Esophagus (tissue), 2 donors: Measurements from ENCODE around the gene KLRF2. TPM values are rescaled to one million over a fixed set of nuclear protein-coding genes. Genes with fewer than 3 reads are reported as not detected.

ENCODE experiments used
- H3K27ac ChIP-seq, 2 donors: one replicate each; pipeline ENCODE4 v1.5.1; 2013; ENCODE audit warnings: low read depth in 2 of 2, mild to moderate bottlenecking in 2 of 2, inconsistent platforms in 1 of 2, low read length in 1 of 2, moderate library complexity in 1 of 2
- H3K27me3 ChIP-seq, 2 donors: one replicate each; pipeline ENCODE4 v1.6.1; 2013; ENCODE audit warnings: low read length in 2 of 2, control low read depth in 1 of 2, mild to moderate bottlenecking in 1 of 2; ENCODE audit not compliant: insufficient read depth in 2 of 2, control insufficient read depth in 1 of 2
- H3K36me3 ChIP-seq, 2 donors: one replicate each; pipeline ENCODE4 v1.6.1; 2013; ENCODE audit warnings: low read length in 1 of 2; ENCODE audit not compliant: control insufficient read depth in 2 of 2, insufficient read depth in 2 of 2
- H3K4me1 ChIP-seq, 2 donors: one replicate each; pipeline ENCODE4 v1.6.1; 2013; ENCODE audit warnings: low read length in 1 of 2; ENCODE audit not compliant: control insufficient read depth in 2 of 2, insufficient read depth in 2 of 2
- H3K4me3 ChIP-seq, 2 donors: one replicate each; pipeline ENCODE4 v1.5.1; 2013; ENCODE audit warnings: low read length in 2 of 2, mild to moderate bottlenecking in 2 of 2, low read depth in 1 of 2, moderate library complexity in 1 of 2
- H3K9me3 ChIP-seq, 2 donors: one replicate each; pipeline ENCODE4 v1.6.1; 2013; ENCODE audit warnings: mild to moderate bottlenecking in 2 of 2, low read depth in 1 of 2, low read length in 1 of 2, moderate library complexity in 1 of 2; ENCODE audit not compliant: control insufficient read depth in 2 of 2, insufficient read depth in 1 of 2
- WGBS, 2 donors: extraction: QIAGEN DNeasy Blood & Tissue Kit; methylation state at CpG; one replicate each; pipeline ENCODE4 v1.1.7; 2013; 5-methylcytosine and 5-hydroxymethylcytosine counted together
- polyA plus RNA-seq, 2 donors: library from polyadenylated mRNA; stranded (reverse); fragments of 200-250 nt; gene quantifications; one replicate each; pipeline ENCODE4 v1.2.3, GENCODE V29; 2013
- donor health status: healthy with polysubstance abuse.
- donor health status: Bipolar disorder and iron deficiency.

KLRF2 gene
- polyA plus RNA-seq, 2 donors: not detected

DNA sequence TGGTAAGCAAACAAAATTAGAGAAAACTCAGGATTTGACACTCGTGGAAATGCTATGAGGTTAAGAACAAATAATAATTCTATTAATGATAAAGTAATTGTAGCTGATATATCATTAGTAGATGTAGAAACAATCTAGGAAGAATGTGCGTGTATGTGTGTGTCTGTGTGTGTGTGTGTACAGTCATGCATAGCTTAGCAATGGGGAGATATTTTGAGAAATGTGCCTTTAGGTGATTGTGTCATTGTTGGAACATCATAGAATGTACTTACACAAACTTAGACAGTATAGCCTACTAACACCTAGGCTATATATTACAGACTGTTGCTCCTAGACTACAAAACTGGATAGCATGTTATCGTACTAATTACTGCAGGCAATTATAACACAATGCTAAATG is 45.6 kb downstream of the KLRF2 start:
- H3K9me3 ChIP-seq: no peaks in the 10 kb centered on the region
- H3K27ac ChIP-seq: no peak overlapping the region
- H3K27me3 ChIP-seq: no peaks in the 10 kb centered on the region
- WGBS, 2 donors: 87 to 90% methylated on average over 3 of the region's 3 CpGs
- no peaks in the 10 kb centered on the region for H3K4me1 ChIP-seq
- H3K4me3 ChIP-seq: no peak overlapping the region
- no peaks in the 10 kb centered on the region for H3K36me3 ChIP-seq

DNA sequence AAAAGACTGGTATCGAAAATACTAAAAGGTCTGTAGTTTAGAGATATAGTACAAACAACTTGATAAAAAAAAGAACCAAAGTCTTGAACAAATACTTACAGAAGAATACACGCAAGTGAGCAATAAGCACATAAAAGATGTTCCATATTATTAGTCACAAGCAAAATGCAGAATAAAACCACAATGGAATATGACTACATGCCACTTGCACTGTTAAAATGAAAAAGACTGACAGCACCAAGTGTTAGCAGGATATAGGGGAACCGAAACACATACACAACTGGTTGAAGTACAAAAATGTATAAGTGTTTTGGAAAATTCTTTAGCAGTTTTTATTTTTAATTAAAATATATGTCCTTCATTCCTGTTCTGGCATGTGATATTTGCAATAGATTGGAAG is 47.3 kb downstream of the KLRF2 start:
- no peak overlapping the region for H3K4me3 ChIP-seq
- no peaks in the 10 kb centered on the region for H3K9me3 ChIP-seq
- H3K27ac ChIP-seq: no peak overlapping the region
- H3K27me3 ChIP-seq: no peaks in the 10 kb centered on the region
- H3K4me1 ChIP-seq: no peaks in the 10 kb centered on the region
- WGBS, 2 donors: 80 to 84% methylated on average over 3 of the region's 3 CpGs
- H3K36me3 ChIP-seq: no peaks in the 10 kb centered on the region

DNA sequence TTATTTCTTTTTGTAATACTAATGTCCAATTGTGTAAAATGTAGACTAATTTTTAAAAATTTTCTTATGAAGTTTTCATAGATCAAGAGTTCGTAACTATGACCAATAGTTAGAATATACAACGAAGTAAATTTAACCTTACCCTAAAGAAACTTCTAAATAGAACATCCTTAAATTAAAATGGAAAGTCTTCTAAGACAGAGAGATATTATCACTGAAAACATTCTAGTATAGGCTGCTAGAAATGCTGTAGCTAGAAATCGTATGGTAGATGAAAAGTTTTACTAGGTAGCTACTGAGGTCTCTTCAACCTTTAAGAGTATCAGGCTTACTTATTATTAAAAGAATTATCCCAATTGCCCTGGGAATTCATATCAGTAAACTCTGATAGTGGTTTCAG is 50.0 kb downstream of the KLRF2 start:
- WGBS, 2 donors: 76 to 90% methylated on average over 3 of the region's 3 CpGs
- no peak overlapping the region for H3K4me3 ChIP-seq
- no peaks in the 10 kb centered on the region for H3K27me3 ChIP-seq
- no peaks in the 10 kb centered on the region for H3K4me1 ChIP-seq
- no peaks in the 10 kb centered on the region for H3K36me3 ChIP-seq
- no peaks in the 10 kb centered on the region for H3K9me3 ChIP-seq
- H3K27ac ChIP-seq: no peak overlapping the region

DNA sequence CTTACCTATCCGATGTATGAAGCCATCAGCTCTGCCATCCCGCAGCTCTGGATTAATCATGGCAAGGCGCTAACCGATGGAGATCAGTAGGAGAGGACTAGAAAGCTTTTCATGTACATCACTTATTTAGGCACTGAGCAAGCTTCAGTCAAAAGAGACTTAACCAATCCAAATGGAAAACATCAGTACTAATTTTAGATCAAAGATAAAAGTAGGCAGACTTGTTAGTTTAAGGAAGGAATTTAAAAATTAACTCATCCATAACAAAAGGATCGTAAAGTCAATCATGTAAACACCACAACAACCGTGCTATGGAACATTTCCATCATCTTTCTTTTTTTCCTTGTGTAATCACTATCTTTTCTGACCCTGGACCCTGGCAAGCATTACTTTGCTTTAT is 51.0 kb downstream of the KLRF2 start, which contains the start of gene CLEC2A:
Gene CLEC2A, minus strand, starts transcription at position 101 of the 400 bp plus-strand sequence. Its CDS starts 41 bp downstream, at position 60.
- no peaks in the 10 kb centered on the region for H3K4me1 ChIP-seq
- no peaks in the 10 kb centered on the region for H3K36me3 ChIP-seq
- H3K27ac ChIP-seq: peak within 1 kb of the TSS in 1 of 2 donors; percentile 47
- no peaks in the 10 kb centered on the region for H3K27me3 ChIP-seq
- H3K9me3 ChIP-seq: no peaks in the 10 kb centered on the region
- WGBS, 2 donors: 73 to 78% methylated on average over 6 of the region's 6 CpGs
- H3K4me3 ChIP-seq: no peak within 1 kb of the TSS

DNA sequence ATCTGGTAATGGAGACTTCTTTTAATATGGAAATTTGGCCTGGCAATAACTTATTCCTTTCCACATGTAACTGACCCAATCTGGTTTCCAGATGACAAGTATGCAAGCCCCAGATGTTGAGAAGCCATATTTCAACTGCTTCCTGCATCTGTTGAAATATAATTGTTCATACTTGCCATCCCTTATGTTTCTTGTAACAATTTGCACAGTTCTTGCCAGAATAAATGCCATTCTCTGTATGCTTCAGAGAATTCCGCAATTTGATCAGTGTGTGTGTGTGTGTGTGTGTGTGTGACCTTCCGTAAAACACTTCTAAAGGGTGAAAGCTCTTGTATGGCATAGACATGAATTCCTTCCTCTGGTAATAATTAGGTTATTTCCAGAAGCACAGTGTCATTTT is 52.7 kb downstream of the KLRF2 start:
- H3K4me3 ChIP-seq: no peak overlapping the region
- no peaks in the 10 kb centered on the region for H3K9me3 ChIP-seq
- peaks cover 0 to 2% of the 10 kb centered on the region in 2 donors for H3K27me3 ChIP-seq
- H3K4me1 ChIP-seq: no peaks in the 10 kb centered on the region
- 82 to 86% methylated on average over 2 of the region's 2 CpGs for WGBS, 2 donors
- H3K36me3 ChIP-seq: no peaks in the 10 kb centered on the region
- H3K27ac ChIP-seq: no peak overlapping the region

DNA sequence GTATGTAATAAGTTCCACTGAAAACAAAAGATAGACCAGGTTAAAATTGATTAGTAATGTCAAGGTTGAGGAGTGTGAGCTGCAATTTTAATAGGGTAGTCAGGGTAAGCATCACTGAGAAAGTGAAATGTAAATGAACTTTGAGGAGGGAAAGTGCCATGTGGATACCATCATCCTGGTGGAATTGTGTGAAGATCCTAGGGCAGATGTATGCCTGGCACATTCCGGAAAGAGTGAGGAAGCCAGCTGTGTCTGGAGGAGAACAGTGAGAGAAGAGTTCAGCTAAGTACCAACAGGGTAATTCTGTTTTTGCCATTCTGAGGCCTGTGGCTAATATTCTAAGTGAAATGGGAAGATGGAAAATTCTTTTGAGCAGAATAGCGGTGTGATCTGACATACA is 53.7 kb downstream of the KLRF2 start:
- no peak overlapping the region for H3K4me3 ChIP-seq
- WGBS, 2 donors: 95 to 96% methylated on average over 2 of the region's 2 CpGs
- no peaks in the 10 kb centered on the region for H3K9me3 ChIP-seq
- H3K27ac ChIP-seq: no peak overlapping the region
- H3K4me1 ChIP-seq: no peaks in the 10 kb centered on the region
- H3K36me3 ChIP-seq: no peaks in the 10 kb centered on the region
- H3K27me3 ChIP-seq: peaks cover 0 to 2% of the 10 kb centered on the region in 2 donors

DNA sequence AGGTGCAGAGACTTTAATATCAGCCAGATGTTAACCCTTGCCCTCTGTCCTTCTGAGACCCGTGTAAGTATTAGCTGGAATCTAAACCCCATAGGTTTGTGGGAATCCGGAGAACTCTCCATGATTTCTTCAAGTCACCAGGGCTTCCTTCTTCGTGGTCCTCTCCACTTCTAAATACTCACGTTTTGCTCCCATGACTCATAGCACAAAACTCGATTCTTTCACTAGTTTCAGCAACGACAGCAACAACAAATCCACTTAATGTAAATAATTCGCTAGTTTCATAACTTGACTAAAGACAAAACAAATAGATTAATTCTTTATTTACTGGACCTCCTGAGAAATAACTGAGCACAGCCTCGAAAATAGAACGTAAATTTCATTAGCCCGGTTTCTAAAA is 55.3 kb downstream of the KLRF2 start:
- H3K9me3 ChIP-seq: no peaks in the 10 kb centered on the region
- 67 to 70% methylated on average over 10 of the region's 10 CpGs for WGBS, 2 donors
- H3K27ac ChIP-seq: no peak overlapping the region
- no peaks in the 10 kb centered on the region for H3K36me3 ChIP-seq
- no peak overlapping the region for H3K4me3 ChIP-seq
- H3K4me1 ChIP-seq: no peaks in the 10 kb centered on the region
- H3K27me3 ChIP-seq: peaks cover 0 to 2% of the 10 kb centered on the region in 2 donors

DNA sequence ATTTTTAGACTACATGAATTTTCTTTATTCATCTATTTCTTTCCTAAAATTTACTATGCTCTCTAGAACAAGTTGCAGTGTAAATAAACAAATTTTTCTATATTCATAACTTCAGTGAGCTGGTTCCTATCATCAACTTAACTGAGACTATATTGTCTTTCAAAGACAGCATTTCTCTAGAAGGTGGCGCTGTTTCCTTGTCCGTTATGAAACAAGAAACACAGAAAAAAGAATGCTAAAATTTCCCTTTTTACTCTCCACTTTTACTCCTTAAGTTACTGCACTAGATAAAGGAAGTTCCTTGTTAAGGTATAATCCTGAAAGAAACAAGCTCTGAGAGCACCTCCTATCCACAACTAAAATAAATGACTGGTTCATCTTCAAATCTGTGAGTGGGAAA is 59.1 kb downstream of the KLRF2 start:
- WGBS, 2 donors: 36 to 50% methylated on average over 2 of the region's 2 CpGs

DNA sequence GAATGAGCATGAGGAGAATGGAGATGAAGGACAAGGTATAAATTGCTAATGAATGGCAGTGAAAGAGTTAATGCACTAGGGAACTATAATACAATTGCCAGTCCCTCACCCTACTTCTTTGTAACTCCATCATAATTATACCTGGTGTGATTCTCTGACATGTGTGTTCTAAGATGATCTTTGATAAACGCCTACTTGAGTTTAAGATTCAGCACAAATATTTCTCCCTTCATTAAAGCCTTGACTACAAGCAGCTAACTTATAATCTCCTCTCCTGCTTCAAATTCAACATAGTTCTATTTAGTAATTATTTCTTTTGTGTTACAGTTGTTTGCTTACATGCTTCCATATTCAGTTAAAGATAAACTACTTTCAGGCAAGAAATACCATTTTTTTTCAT is 60.5 kb downstream of the KLRF2 start:
- no peaks in the 10 kb centered on the region for H3K4me1 ChIP-seq
- no peak overlapping the region for H3K4me3 ChIP-seq
- no peaks in the 10 kb centered on the region for H3K9me3 ChIP-seq
- no peaks in the 10 kb centered on the region for H3K36me3 ChIP-seq
- 67 to 78% methylated on average over 1 of the region's 1 CpG for WGBS, 2 donors
- H3K27ac ChIP-seq: no peak overlapping the region
- peaks cover 0 to 2% of the 10 kb centered on the region in 2 donors for H3K27me3 ChIP-seq

More for the DNA sequence above, 59.1 kb downstream of the KLRF2 start:
- Histone ChIP-seq H3K4me3 (no peak overlapping the region), H3K9me3 (no peaks in the 10 kb centered on the region), H3K4me1 (no peaks in the 10 kb centered on the region), H3K27me3 (peaks cover 0 to 2% of the 10 kb centered on the region in 2 donors), H3K27ac (no peak overlapping the region), H3K36me3 (no peaks in the 10 kb centered on the region)

DNA sequence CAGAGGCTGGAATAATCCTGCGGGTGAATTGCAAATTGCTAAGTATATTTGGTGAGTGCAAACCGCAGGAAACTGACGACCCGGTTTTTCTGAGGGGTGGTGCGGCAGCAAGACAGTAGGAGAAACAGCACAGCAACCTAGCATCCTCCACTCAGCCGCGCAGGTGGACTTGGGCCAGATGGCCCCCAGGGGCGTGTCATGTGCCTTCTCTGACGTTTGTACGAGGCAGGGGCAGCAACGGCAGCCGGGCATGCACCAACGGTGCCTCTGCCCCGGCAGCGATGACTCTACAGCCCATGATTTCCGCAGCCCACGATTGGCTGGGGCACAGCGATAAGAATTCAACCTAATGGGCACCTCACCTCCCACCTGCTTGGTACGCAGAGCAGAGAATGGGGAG is 62.0 kb downstream of the KLRF2 start:
- Histone ChIP-seq H3K4me3 (no peak overlapping the region), H3K36me3 (no peaks in the 10 kb centered on the region), H3K4me1 (no peaks in the 10 kb centered on the region), H3K9me3 (no peaks in the 10 kb centered on the region), H3K27ac (no peak overlapping the region), H3K27me3 (peaks cover 0 to 2% of the 10 kb centered on the region in 2 donors)
- 41% methylated on average over 19 of the region's 19 CpGs for WGBS, 2 donors
